AG08395 (cell line): ENCODE data around the gene ZFR.
A peak's percentile ranks its signal among the peaks of the same experiment; 100 is the strongest.
"Not testable (repeated sequence)": the region's sequence is repeated elsewhere in the genome, so short reads cannot be mapped to it uniquely, and the experiment has no call there.

Experiments used
- DNase-seq: peaks from one replicate; pipeline ENCODE4 v3.0.0; 2012; ENCODE audit warnings: mixed read lengths, low spot score

The ZFR gene

DNA sequence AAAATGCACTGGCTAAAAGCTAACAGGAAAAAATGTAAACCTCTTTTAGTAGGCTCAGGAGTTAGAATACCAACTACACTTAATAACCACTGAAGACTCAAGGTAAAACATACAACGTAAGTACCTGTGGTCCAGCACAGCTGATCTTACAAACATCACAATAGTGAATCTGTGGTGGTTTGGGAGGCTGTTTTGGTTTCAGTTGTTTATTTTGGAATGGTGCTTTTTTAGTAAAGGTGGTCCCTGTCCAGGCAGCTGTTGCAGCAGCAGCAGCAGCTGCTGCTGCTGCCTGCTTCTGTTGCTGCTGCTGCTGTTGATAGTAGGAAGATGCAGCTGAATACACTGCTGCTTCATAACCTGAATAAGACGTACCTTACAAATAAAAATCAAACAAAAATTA, 37.9 kb downstream of the ZFR start:
- no peak for DNase-seq

DNA sequence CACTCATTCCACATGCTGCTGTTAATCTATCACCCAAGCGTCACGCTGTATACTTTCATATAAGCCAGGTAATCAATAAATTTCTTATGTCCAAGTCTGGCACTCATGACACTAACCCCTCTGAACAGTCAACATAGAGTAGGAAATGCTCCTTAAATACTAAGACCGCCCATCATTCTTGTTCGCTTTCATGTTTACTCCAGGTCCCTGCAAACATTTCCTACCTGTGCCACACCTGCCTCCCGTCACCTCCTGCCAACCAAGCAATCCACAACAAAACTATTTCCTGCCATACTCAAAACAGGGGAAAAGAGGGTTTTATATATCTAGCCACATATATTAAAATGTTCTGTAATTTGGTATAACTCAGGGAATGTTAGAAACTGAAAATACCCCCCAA, 39.0 kb downstream of the ZFR start:
- DNase-seq: no peak

DNA sequence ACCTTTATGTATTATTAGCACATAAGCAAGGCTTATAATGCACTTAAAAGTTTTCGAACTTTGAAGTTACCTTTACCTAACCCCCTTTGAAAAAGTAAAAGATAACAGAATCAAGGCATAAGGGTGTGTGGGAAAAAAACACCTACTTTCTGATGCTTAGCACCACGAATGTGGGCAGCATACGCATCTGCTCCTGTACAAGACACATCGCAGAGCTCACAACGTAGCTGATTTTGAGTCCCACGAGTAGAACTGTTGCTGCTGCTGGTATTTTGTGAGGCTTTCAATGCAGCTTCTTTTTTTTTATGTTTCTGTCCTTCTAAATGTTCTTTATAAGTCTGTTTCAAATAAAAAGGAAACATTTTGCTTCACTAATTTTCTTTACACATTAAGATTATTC, 40.8 kb downstream of the ZFR start:
- DNase-seq: no peak

DNA sequence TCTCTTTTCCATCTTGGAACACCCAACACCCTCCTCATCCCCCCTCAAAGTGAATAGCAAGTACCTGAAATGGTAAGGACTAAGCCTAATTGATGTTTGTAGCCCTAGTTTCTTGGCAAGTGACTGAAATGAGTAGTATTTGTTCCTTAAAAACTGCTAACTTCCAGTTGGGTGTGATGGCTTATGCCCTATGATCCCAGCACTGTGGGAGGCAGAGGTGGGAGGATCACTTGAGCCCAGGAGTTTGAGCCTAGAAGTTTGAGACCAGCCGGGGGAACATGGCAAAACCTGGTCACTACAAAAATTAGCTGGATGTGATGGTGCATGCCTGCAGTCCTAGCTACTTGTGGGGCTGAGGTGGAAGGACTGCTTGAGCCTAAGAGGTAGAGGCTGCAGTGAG, 44.1 kb downstream of the ZFR start:
- no peak for DNase-seq

DNA sequence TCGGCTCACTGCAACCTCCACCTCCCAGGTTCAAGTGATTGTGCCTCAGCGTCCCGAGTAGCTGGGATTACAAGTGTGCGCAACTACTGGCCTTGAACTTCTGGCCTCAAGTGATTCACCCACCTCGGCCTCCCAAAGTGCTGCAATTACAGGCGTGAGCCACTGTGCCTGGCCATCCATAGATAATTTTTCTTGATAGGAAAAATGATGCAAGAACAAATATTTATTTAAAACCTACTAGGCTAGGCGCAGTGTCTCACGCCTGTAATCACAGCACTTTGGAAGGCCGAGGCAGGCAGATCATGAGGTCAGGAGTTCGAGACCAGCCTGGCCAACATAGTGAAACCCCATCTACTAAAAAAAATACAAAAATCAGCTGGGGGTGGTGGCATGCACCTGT, 45.8 kb downstream of the ZFR start:
- not testable (repeated sequence) for DNase-seq

DNA sequence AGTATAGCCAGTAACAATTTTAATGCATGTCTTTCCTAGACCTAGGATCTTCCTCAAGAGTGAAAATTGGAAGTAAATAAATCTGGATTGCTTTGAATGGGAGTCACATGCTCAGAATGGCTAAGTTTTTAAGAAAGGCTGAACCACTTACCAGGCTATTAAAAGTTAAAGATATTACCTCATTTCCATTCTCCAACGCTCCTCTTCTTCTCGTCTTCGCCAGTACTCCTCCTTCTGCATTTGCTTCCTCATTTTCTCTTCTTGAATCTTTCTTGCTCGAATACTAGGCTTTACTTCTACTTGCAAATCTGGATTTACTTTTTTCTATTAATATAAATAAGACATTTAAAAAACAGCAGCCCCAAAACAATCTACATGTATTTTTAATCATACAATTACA, 49.6 kb downstream of the ZFR start:
- no peak for DNase-seq

DNA sequence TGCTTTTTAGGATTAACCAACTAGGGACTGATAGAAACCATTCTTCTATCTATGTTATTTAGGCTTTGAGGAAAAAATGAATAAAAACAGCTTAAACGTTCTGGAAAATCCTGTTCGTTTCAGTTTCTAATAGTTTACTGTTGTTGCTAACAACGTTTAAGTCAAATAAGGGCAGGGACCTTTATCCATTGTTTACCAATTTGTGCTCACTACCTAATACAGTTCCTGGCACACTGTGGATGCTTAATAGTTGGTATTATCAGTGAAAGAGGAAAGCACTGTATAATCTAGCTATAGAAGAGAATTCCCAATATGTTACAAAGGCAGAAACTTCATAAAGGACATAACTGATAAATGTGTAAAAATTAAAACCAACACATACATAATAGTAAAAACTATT, 52.5 kb downstream of the ZFR start:
- DNase-seq: no peak

DNA sequence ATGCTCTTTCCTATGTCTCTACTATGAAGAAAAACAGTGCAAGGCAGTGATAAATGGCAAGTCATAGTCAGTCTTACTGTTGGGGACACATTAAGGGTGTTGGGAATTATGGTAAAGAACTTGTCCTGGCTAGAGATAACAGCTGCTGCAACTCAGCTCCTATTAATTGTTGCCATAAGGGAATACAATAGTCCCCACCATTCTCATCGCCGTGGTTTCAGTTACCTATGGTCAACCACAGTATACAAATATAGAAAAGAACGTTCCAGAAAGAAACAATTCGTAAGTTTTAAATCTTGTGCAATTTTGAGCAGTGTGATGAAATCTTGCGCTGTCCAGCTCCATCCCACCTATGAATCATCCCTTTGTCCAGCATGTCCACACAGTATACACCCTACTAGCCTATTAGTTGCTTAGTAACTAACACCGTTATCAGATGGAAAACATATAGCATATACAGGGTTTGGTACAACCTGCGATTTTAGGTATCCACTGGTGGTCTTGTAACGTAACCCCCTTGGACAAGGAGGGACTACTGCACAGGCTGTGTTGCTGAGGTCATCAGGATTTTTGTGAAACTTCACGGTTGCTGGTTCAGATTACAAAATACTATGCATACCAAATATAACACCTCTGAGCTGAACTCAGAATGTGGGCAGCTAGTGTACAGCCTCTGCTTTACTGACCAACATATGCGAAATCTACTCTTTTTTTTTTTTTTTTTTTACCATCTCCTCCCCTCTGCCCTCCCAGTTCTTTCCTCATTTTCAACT, 53.5 kb downstream of the ZFR start:
- peak; percentile 61 for DNase-seq

DNA sequence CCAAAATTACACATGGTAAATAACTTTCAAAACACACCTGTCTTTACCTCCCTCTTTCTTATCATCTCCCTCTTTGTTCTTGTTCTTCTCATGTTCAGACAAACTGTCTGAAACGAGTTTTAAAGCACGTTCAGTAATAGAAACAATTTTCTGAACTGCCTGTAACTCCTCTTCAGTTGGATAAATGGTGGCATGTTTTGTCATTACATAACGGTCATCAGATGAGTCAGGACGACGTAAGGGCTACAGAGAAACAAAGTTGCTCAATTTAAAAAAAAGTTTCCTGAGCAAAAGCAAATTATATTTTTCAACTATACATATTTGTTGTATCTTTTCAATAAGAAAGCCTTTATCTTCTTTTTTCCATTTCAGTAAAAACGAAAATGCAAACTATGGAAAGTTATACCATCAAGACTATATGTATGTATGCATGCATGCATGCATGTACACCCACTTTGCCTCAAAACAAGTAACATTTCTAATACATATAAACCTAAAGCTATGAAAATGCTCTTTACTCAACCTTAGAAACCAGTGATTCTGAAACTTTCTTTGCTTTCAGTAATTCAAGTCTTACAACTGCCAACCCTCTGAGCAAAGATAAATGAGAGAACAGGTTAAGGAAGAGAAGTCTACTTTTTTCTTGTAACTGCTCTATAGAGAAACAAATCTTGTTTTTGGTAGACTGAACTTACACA, 56.0 kb downstream of the ZFR start:
- peak; percentile 22 for DNase-seq

DNA sequence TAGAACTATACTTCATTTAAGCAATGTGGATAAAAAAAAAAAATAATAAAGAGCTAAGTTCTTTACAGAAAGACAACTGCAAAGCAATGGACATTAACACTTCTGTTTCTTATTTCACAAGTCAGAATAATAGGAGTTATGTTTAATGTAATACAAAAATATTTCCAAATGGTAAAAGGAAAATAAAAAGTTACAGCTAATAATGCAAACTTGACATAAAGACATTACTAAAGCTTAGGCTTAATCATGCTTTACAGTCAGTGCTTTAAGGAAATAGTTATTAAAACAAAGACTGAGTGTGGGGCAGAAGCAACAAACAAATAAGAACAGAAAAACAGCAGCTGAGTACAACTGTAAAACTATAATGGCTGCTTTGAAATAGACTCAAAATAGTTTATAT, 56.7 kb downstream of the ZFR start:
- DNase-seq: no peak

DNA sequence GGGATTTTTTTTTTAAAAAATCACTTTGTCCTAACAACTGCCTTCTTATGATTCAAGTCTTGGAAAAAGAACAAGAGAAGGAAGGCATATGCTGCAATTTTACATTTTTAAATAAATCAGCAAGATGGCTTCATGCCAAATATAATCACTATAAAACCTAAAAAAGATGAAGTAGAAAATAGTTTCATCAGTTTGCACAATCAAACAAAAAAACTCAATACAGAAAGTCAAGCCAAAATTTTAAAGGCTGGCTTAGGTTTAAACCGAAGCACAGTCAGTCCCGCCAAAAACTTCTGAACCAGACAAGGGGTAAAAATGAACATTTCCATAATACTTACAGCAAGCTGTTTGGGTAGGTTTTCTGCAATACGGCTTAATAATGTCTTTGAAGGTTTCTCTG, 57.3 kb downstream of the ZFR start:
- no peak for DNase-seq

DNA sequence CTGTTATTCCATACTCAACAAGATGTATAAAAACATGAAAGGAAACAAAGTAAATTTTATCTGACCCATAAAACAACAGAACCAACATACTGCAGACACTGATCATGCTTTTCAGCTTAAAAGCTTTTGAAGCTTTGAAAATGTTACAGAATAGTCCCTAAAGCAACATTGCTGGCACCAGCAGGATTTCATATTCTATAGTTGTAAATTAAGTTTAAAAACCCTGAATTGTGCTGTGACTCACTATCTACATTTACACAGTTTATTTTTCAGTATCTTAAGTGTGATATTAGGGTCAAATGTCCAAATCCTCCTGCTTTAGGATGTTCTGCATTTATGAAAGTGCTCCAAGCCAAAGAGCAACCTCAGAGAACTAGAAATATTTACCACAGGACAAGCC, 59.9 kb downstream of the ZFR start:
- DNase-seq: no peak

DNA sequence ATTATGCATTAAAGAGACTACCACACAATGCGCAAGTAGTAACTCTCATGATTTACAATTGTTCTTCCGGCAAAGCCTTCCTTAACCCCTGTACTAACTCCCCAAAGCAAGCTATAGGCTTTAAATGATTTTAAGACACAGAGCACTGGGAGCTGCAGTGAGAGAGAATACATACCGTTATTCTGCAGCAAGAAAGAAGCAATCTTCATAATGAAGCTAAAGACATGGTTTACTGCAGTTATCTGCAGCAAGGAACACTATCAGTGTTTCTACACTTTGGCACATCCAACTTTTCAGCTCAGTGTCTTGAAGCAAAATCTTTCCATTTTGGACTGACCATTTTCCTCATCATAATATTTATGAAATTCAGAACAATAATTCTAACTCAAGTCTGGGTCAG, 61.0 kb downstream of the ZFR start:
- DNase-seq: no peak

DNA sequence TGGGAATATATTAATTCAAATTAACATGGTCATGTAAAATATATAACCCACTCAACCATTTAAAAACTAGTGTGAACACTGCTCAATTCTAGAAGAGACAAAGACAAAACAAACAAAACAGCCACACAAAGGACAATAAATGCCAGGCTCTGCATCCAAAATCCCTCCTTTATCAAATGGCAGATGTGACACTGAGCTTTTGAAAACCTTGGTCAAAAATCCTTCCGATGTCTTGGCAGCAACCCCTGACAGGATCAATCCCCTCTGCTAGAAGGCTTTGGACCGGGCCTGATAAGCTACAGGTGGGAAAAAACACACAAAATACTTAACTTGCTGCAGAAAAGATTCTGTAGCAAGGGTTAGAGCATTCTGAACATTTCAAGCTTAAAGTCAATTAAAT, 61.5 kb downstream of the ZFR start:
- DNase-seq: no peak

DNA sequence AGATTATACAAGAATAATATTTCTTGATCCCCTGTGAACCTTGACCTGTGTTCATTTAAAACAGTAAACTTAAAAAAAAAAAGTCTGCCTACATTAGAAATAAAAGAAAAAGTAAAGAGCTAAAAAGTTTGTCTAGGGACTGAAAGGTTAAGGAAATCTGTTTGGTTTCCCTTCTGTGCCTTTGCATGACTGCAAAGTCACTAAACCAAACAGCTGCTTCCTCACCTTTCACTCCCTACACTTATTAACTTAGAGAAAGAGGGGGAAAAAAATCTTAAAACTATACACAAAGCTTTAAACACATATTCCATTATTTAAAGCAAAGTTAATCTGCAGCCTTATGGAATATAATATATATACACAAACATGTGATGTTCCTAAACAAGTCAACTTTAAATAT, 65.1 kb downstream of the ZFR start:
- no peak for DNase-seq

DNA sequence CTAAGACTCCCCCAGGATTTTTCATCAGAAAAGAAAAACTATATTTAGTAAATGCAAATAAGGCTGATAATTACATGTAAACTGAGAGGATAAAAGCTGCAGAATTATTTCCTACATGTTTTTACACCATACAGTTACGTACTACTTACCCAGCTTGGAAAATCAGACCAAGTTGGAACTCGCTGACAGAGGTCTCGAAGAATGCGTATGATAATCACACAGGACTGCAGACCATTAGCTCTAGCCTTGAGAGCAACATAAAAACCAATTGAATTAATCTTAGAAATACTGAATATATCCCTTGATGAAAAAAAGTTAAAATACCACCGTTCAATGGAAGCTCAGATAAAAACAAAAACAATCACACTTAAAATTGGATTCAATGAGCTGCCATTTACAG, 65.6 kb downstream of the ZFR start:
- DNase-seq: no peak

DNA sequence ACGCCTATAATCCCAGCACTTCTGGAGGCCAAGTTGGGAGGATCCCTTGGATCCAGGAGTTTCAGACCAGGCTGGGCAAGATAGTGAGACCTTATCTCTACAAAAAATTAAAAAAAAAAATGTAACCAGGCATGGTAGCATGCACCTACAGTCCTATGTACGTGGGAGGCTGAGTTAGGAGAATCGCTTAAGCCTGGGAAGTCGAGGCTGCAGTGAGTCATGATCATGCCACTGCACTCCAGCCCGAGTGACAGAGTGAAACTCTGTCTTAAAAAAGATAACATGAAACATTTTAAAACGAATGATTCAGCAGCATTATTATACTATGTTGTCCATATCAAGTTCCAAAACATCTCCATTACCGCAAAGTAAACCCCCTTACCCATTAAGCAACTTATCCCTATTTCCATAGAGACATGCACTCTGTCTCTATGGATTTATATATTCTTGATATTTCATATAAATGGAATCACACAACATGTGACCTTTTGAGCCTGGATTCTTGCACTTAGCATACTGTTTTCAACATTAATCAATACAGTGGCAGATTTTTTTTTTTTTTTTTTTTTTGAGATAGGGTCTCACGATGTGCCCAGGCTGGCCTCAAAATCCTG, 74.9 kb downstream of the ZFR start:
- DNase-seq: no peak

DNA sequence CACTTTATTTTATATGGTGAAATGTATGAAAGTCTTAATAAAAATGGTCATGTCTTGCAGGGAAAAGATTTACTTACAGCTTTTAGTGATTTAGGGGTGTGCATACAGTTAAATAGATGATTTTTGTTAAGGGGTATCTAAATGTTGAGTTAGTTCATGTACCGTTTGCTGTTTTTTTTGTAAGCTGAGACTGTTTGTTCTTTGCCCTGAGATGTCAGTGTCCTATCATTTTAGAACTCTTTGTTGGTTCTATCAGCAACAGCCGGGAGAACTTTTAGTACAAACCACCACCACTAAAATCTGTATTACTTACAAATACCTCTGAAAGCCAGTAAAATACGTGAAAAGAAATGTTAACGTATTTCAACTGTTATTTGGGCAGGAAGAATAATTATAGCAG, 75.5 kb downstream of the ZFR start:
- DNase-seq: no peak

DNA sequence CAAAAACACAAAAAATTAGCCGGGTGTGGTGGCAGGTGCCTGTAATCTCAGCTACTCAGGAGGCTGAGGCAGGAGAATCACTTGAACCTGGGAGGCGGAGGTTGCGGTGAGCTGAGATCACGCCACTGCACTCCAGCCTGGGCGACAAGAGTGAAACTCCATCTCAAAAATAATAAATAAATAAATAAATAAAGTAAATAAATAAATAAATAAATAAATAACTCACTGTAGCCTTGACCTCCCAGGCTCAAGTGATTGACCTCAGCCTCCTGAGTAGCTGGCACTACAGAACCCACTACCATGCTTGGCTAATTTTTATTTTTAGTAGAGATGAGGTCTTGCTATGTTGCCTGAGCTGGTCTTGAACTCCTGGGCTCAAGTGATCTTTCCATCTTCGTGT, 77.3 kb downstream of the ZFR start:
- not testable (repeated sequence) for DNase-seq

DNA sequence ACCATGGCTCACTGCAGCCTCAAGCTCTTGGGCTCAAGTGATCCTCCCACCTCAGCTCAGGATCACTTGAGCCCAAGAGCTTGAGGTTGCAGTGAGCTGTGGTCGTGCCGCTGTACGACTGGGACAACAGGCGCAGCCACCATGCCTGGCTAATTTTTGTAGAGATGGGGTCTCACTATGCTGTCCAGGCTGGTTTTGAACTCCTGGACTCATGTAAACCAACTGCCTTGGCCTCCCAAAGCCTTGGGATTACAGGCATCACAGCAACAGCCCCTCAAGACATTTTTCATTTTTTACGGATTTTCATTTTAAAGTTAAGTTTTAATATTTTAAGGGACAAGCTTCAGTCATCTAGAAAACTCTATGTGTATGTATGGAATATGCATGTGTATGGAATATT, 78.9 kb downstream of the ZFR start:
- DNase-seq: no peak

DNA sequence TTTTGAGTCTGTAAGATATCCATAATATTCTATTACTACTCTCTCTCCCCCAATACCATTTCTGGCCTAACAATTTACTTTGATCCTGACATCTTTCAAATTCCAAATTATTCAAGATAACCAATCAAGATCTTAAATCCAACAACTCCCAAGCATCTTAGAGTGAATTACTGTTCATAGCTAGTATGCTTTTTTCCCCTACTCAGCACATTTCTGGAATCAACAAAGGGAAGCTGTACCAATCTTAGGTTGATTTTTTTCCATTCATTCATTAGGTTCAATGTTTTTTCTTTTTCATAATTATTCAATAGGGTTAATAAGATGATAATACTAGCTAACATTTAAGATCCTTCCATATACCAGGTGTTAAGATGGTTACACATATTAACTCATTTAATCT, 81.5 kb downstream of the ZFR start:
- DNase-seq: no peak

DNA sequence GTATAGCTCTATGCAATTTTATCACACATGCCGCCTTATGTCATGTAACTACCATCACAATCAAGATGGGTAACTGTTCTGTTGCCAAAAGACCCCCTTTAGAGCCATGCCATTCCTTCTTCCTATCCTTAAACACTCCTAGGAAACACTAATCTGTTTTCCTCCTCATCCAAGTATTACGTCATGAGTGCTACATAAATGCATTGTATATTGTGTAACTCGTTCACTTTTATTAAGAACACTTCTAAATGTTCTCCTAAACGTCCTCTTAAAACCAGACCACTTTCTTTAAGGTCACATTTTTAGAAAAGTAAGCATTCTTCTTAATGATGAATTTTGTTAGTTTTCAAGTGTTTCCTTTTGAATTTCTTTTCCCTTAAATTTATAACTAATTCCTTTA, 82.0 kb downstream of the ZFR start:
- DNase-seq: no peak

DNA sequence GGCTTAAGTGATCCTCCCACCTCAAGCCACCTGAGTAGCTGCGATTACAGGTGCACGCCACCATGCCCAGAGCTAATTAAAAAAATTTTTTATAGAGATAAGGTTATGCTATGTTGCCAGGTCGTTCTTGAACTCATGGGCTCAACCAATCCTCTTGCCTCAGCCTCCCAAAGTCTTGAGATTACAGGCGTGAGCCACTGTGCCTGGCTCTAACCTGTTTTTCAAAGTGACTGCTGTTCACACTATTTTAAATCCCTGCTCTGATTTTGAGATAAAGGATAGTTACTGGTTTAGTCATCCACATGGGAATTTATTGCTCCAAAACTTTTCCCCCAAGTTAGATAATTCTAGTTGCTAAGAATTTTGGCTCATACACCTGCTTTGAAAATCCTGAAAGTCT, 83.6 kb downstream of the ZFR start:
- DNase-seq: no peak

DNA sequence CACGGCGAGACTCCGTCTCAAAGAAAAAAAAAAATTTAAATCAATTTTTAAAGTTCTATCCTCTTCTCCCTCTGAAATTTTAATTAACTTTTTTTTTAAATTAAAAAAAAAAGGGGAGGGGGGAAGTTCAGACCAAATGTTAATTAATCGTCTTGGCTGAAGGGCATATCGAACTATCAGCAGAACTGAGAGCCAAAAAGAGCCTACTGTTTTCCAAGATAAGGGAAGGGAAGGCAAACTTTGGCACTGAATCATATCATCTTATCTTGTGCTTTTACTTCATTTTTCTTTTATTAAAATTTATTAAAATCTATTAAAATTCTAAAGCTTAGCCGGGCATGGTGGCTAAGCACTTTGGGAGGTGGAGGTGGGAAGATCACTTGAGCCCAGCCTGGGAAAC, 85.9 kb downstream of the ZFR start:
- no peak for DNase-seq
